Ascending aorta (tissue), 2 donors: ENCODE data around the gene CFAP141. TPM values are rescaled to one million over a fixed set of nuclear protein-coding genes. Genes with fewer than 3 reads are reported as not detected.
"Not testable (repeated sequence)": the region's sequence is repeated elsewhere in the genome, so short reads cannot be mapped to it uniquely, and the experiment has no call there.

Experiments
- DNase-seq, 2 donors: peaks; one replicate each; pipeline ENCODE4 v3.0.0-alpha.2; 2019; ENCODE audit warnings: low spot score in 2 of 2
- H3K27ac ChIP-seq, 2 donors: fragments of 200-600 bp; sonication (generic); one replicate each; pipeline ENCODE4 v1.5.1; 2016 to 2017; ENCODE audit warnings: mild to moderate bottlenecking in 1 of 2
- H3K27me3 ChIP-seq: fragments of 200-600 bp; sonication (generic); one replicate; pipeline ENCODE4 v1.5.1; 2017
- H3K36me3 ChIP-seq, 2 donors: fragments of 200-600 bp; sonication (generic); one replicate each; pipeline ENCODE4 v1.5.1; 2016
- H3K4me1 ChIP-seq, 2 donors: fragments of 200-600 bp; sonication (generic); one replicate each; pipeline ENCODE4 v1.5.1; 2016 to 2017; ENCODE audit warnings: mild to moderate bottlenecking in 1 of 2
- H3K4me3 ChIP-seq, 2 donors: fragments of 200-600 bp; sonication (generic); one replicate each; pipeline ENCODE4 v1.5.1; 2016 to 2017; ENCODE audit warnings: mild to moderate bottlenecking in 1 of 2
- H3K9me3 ChIP-seq, 2 donors: fragments of 200-600 bp; sonication (generic); one replicate each; pipeline ENCODE4 v1.5.1; 2016
- intact Hi-C: fragments of 100-400 bp; cut with DNase I; formaldehyde crosslinking; loops from one replicate; pipeline ENCODE4 v1.15.1; 2023
- total RNA-seq: library from RNA; depleted of rRNA; stranded (reverse); fragments of >200 nt; gene quantifications from one replicate; pipeline ENCODE4 v1.1.0, GENCODE V29; 2016
- TF ChIP-seq, protein P1 (sequence below), 3 experiments: fragments of 200-600 bp in 2 of 3; fragments of 450-650 bp in 1 of 3; sonication (generic) in 2 of 3; IDR thresholded peaks; one replicate each; pipeline ENCODE4 v1.5.1; 2016 to 2019; ENCODE audit warnings: antibody characterized with exemption in 3 of 3, mild to moderate bottlenecking in 1 of 3, moderate library complexity in 1 of 3

CFAP141 gene
- total RNA-seq, 1 donor from 2014 or later = not detected

DNA sequence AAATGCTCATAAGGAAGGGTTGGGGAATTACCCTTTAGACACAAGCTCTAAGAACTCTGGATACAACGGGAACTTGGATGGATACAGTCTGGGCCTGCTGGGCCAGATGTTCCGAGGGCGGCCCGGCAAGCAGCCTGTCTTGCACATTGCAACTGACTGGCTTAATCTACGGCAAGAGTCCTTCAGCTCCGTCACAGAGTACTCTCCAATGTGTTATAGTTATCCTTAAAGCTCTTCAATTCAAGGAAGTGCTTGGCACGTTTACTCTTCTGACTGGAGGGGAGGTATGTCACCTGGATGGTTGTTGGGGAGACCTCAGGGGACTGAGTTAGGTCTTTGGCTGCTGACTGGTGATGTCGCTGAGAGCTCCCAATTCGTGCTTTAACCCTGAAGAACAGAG lies 1.1 kb upstream of the CFAP141 start:
- intact Hi-C loops = no loop called here
- H3K36me3 ChIP-seq = peaks cover 61 to 75% of the 10 kb centered on the region in 2 donors
- no peak overlapping the region for H3K4me3 ChIP-seq
- no peaks in the 10 kb centered on the region for H3K27me3 ChIP-seq
- TF ChIP-seq, protein P1, sequence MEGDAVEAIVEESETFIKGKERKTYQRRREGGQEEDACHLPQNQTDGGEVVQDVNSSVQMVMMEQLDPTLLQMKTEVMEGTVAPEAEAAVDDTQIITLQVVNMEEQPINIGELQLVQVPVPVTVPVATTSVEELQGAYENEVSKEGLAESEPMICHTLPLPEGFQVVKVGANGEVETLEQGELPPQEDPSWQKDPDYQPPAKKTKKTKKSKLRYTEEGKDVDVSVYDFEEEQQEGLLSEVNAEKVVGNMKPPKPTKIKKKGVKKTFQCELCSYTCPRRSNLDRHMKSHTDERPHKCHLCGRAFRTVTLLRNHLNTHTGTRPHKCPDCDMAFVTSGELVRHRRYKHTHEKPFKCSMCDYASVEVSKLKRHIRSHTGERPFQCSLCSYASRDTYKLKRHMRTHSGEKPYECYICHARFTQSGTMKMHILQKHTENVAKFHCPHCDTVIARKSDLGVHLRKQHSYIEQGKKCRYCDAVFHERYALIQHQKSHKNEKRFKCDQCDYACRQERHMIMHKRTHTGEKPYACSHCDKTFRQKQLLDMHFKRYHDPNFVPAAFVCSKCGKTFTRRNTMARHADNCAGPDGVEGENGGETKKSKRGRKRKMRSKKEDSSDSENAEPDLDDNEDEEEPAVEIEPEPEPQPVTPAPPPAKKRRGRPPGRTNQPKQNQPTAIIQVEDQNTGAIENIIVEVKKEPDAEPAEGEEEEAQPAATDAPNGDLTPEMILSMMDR (IDR thresholded peaks at IDR 0.05) = no peak
- no peaks in the 10 kb centered on the region for H3K9me3 ChIP-seq
- no peak for DNase-seq
- no peaks in the 10 kb centered on the region for H3K4me1 ChIP-seq
- no peak overlapping the region for H3K27ac ChIP-seq

DNA sequence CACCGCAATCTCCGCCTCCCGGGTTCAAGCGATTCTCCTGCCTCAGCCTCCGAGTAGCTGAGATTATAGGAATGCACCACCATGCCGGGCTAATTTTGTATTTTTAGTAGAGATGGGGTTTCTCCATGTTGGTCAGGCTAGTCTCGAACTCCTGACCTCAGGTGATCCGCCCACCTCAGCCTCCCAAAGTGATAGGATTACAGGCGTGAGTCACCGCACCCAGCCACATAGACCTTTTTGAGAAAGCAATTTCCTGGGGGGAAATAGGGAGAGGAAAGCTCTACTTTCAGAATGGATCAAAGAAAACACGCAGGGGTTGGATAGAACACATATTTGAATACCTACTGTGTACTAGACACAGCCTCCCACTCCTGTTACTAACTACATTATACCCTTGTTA lies 355 bp downstream of the CFAP141 start:
- H3K4me3 ChIP-seq, H3K9me3 ChIP-seq, H3K27me3 ChIP-seq, DNase-seq, intact Hi-C loops, H3K4me1 ChIP-seq, H3K27ac ChIP-seq: not testable (repeated sequence)
- H3K36me3 ChIP-seq = peaks cover 47 to 60% of the 10 kb centered on the region in 2 donors

DNA sequence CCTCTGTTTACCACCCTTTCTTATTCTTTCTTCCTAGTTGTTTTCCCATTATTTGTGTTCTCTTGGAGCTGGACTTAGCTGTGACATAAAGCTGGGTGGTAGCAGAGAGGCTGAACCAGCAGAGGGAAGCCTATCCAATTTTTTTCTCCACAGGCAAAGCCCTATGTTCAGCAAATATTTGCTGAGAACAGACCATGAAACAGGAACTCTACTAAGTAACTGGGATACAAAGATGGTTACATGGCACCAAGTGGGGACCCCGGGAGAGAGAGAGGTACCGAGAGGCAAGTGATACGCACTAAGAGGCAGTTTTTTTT lies 6.6 kb downstream of the CFAP141 start:
- Histone ChIP-seq H3K4me3 (peak overlapping the region in 1 of 2 donors; percentile 22), H3K4me1 (no peaks in the 10 kb centered on the region), H3K27ac (peak overlapping the region in 1 of 2 donors; percentile 26), H3K9me3 (no peaks in the 10 kb centered on the region), H3K36me3 (no peaks in the 10 kb centered on the region), H3K27me3 (no peaks in the 10 kb centered on the region)
- DNase-seq = no peak
- TF ChIP-seq, protein P1 (IDR thresholded peaks at IDR 0.05) = no peak
- intact Hi-C loops = loop anchor here (1.0 kb wide), 1 partner anchor 73 kb away; the partner anchor contains the start of gene HAX1

DNA sequence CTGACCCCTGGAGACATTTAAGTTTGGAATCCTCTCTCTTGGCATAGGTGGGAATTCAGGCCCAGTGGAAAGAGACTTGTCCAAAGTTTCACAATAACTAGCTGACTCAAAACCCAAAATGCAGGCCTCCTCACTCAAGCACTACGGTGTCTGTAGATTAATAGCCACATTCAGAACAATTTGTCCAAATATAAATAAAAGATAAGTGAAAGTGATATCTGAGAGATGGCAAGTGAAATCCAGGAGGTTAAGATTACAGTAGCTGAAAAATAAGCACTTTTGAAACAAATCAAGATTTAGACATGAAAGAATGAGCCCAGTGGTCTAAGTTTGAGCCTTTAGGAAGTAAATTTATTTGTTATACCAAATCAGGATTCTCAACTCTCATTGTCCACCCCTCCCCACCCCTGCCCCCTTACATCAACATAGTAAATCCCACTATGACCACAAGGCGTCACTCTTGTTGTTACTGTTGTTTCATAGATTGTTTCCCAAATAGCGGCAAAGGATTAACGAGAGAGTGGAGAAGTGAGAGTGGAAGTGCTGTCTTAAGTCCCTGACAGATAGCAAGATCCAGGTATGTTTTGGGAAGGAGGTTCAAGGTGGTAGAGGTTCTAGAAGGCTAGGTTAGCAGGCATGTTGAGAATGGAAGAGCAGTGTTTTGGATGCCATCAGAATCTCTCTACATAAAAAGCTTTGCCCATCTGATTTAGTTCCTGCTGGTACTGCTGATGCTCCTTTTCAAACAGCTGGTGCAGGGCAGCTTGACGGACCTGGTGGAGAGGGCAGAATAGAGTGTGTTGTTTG lies 7.2 kb downstream of the CFAP141 start:
- no peaks in the 10 kb centered on the region for H3K9me3 ChIP-seq
- intact Hi-C loops = loop anchor here (1.0 kb wide), 1 partner anchor 73 kb away; the partner anchor contains the start of gene HAX1
- H3K4me3 ChIP-seq = peak overlapping the region in 1 of 2 donors; percentile 22
- no peaks in the 10 kb centered on the region for H3K4me1 ChIP-seq
- no peaks in the 10 kb centered on the region for H3K36me3 ChIP-seq
- peak overlapping the region in 1 of 2 donors; percentile 26 for H3K27ac ChIP-seq
- DNase-seq = peak in 1 of 2 donors; percentile 77
- H3K27me3 ChIP-seq = no peaks in the 10 kb centered on the region
- TF ChIP-seq, protein P1 (IDR thresholded peaks at IDR 0.05) = peak; percentile 23 to 52 (median 50)

DNA sequence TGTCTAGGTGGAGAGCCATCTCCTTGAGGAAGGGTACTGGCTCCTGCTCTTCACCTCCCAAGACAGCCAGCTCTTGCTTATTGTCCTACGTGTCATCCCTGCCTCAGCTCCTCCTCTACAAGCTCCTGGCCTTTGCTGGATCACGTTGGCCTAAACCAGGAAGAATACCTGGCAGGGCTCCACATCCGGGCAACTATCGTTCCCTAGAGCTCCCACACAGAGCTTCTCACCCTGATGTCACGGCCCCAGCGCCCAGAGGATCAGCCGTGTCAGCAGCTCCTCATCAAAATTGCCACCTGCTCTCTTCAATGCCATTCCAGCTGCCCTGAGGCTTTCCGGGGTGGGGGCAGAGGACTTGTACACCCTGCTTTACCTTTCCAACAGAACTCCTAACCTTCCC lies 12.3 kb downstream of the CFAP141 start:
- H3K27me3 ChIP-seq = no peaks in the 10 kb centered on the region
- DNase-seq = no peak
- H3K4me3 ChIP-seq = no peak overlapping the region
- H3K36me3 ChIP-seq = no peaks in the 10 kb centered on the region
- TF ChIP-seq, protein P1 (IDR thresholded peaks at IDR 0.05) = no peak
- H3K9me3 ChIP-seq = no peaks in the 10 kb centered on the region
- intact Hi-C loops = no loop called here
- no peaks in the 10 kb centered on the region for H3K4me1 ChIP-seq
- no peak overlapping the region for H3K27ac ChIP-seq

DNA sequence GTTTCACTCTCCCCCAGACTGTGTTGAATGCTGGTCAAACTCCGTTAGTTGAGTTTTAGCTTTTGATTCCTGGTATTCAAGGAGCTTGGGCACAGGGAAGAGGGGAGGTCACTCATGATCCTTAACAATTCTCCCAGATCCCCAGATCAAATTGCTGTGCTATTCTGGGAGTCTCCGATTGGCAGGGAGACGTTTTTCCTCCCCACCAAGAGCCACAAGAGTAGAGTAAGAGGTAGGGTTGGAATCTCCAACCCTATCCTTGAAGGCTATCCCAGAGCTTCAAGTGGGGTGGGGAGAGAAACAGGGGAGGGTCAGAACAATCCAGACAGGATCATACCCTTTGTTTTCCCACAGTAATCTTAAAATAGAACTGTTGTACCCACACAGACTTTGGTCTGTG lies 13.7 kb downstream of the CFAP141 start:
- no peak overlapping the region for H3K27ac ChIP-seq

More for the DNA sequence above, 13.7 kb downstream of the CFAP141 start:
- Histone ChIP-seq H3K4me3 (no peak overlapping the region), H3K36me3 (no peaks in the 10 kb centered on the region), H3K9me3 (no peaks in the 10 kb centered on the region), H3K27me3 (no peaks in the 10 kb centered on the region), H3K4me1 (no peaks in the 10 kb centered on the region)
- DNase-seq = no peak
- TF ChIP-seq, protein P1 (IDR thresholded peaks at IDR 0.05) = no peak
- intact Hi-C loops = no loop called here
